Ovary (tissue), 9 donors: ENCODE results near the gene NMU. TPM values are rescaled to one million over a fixed set of nuclear protein-coding genes. Genes with fewer than 3 reads are reported as not detected.

Experiments used
- DNase-seq, 5 donors: peaks; one replicate each; pipeline ENCODE4 v3.0.0-alpha.2; 2019 to 2020
- H3K27ac ChIP-seq, 2 donors: fragments of 200-600 bp; one replicate each; pipeline versions ENCODE4 v1.5.1 to v1.8.0; 2019 to 2022
- H3K27me3 ChIP-seq: fragments of 200-600 bp; one replicate; pipeline ENCODE4 v1.8.0; 2022
- H3K36me3 ChIP-seq: fragments of 200-600 bp; sonication (generic); one replicate; pipeline ENCODE4 v1.5.1; 2019
- H3K4me1 ChIP-seq: one replicate; pipeline ENCODE4 v1.8.1; 2013; ENCODE audit warnings: mild to moderate bottlenecking, moderate library complexity; ENCODE audit not compliant: insufficient read depth
- H3K4me3 ChIP-seq: fragments of 200-600 bp; sonication (generic); one replicate; pipeline ENCODE4 v1.5.1; 2017
- H3K9me3 ChIP-seq, 2 donors: fragments of 200-600 bp in 1 of 2; sonication (generic) in 1 of 2; one replicate each; pipeline versions ENCODE4 v1.5.1 to v1.8.1; 2013 to 2019; ENCODE audit warnings: mild to moderate bottlenecking in 1 of 2, moderate library complexity in 1 of 2
- EP300 ChIP-seq: sonication (generic); formaldehyde crosslinking; IDR thresholded peaks from one replicate; pipeline ENCODE4 v1.6.1; 2017; ENCODE audit warnings: antibody characterized with exemption
- POLR2A ChIP-seq: fragments of 450-650 bp; IDR thresholded peaks from one replicate; pipeline ENCODE4 v1.6.1; 2017; ENCODE audit warnings: antibody characterized with exemption, mild to moderate bottlenecking, moderate library complexity
- WGBS, 3 donors: extraction: QIAGEN DNeasy Blood & Tissue Kit in 1 of 3; methylation state at CpG; one replicate each; pipeline versions ENCODE4 v1.1.5 to v1.1.7; 2013 to 2017; 5-methylcytosine and 5-hydroxymethylcytosine counted together
- intact Hi-C, 4 donors: fragments of 100-400 bp; cut with DNase I; formaldehyde crosslinking; loops; one replicate each; pipeline versions ENCODE4 v1.11.0 to v1.15.1; 2022 to 2023
- polyA plus RNA-seq, 2 donors: library from polyadenylated mRNA; stranded (reverse); fragments of 200-250 nt in 1 of 2; fragments of 350-450 nt in 1 of 2; fragmentation: Illumina TruSeq in 1 of 2; extraction: RNeasy Lipid Tissue Mini Kit (QIAGEN cat#74804) in 1 of 2; gene quantifications; one replicate each; pipeline ENCODE4 v1.2.3, GENCODE V29; 2013 to 2014
- total RNA-seq, 7 donors: library from RNA; depleted of rRNA in 2 of 7; stranded (reverse); fragments of >200 nt in 2 of 7; fragmentation: NEBNext Ultra II Directional in 3 of 7; extraction: Animal tissue kit (Norgen Biotek cat#: 25700) in 3 of 7; gene quantifications; one replicate each; pipeline versions ENCODE4 v1.1.0 to v1.2.4, GENCODE V29; 2016 to 2023
- TF ChIP-seq, protein P1 (sequence below), 3 donors: fragments of 450-650 bp in 2 of 3; fragments of 200-600 bp in 1 of 3; IDR thresholded peaks; one replicate each; pipeline versions ENCODE4 v1.5.1 to v1.8.0; 2016 to 2022; ENCODE audit warnings: antibody characterized with exemption in 3 of 3, mild to moderate bottlenecking in 1 of 3
- donor health status: DM: no; HTN: no; CAD: no; lungs with moderate emphysema.
- donor health status: DM: no; HTN: no; CAD: no.
- donor health status: Bipolar disorder and iron deficiency.
- donor health status: DM: yes; HTN: yes; CAD: no.
- donor health status: DM: no; HTN: no; CAD: no.
- donor health status: DM: yes; HTN: yes; CAD: no.

The NMU gene
- total and polyA plus RNA-seq, 9 donors, result 0.28 to 0.77 TPM; not detected in 7

DNA sequence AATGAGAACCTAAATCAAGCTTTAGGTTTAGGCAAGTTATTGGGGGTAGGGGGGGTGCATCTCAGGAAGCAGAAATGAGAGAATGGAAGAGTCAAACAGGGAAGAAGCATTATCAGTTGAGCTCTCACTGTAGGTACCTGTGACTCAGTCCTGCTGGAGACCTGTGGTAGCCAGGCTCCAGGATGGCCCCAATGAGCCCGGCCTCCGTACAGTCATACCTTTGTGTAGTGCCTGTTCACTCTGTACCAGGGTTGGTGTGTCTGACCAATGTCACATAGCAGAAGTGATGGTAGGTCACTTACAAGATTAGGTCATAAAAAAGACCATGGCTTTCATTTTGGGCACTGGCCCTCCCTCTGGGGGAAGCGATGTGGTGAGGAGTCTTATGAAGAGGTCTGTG lies 45.3 kb upstream of the NMU start:
- 93 to 94% (median 94%) methylated on average over 3 of the region's 3 CpGs for WGBS, 3 donors
- H3K4me3 ChIP-seq, result no peak overlapping the region
- TF ChIP-seq POLR2A (no peak), EP300 (no peak)
- TF ChIP-seq, protein P1, sequence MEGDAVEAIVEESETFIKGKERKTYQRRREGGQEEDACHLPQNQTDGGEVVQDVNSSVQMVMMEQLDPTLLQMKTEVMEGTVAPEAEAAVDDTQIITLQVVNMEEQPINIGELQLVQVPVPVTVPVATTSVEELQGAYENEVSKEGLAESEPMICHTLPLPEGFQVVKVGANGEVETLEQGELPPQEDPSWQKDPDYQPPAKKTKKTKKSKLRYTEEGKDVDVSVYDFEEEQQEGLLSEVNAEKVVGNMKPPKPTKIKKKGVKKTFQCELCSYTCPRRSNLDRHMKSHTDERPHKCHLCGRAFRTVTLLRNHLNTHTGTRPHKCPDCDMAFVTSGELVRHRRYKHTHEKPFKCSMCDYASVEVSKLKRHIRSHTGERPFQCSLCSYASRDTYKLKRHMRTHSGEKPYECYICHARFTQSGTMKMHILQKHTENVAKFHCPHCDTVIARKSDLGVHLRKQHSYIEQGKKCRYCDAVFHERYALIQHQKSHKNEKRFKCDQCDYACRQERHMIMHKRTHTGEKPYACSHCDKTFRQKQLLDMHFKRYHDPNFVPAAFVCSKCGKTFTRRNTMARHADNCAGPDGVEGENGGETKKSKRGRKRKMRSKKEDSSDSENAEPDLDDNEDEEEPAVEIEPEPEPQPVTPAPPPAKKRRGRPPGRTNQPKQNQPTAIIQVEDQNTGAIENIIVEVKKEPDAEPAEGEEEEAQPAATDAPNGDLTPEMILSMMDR (IDR thresholded peaks at IDR 0.05), result no peak

DNA sequence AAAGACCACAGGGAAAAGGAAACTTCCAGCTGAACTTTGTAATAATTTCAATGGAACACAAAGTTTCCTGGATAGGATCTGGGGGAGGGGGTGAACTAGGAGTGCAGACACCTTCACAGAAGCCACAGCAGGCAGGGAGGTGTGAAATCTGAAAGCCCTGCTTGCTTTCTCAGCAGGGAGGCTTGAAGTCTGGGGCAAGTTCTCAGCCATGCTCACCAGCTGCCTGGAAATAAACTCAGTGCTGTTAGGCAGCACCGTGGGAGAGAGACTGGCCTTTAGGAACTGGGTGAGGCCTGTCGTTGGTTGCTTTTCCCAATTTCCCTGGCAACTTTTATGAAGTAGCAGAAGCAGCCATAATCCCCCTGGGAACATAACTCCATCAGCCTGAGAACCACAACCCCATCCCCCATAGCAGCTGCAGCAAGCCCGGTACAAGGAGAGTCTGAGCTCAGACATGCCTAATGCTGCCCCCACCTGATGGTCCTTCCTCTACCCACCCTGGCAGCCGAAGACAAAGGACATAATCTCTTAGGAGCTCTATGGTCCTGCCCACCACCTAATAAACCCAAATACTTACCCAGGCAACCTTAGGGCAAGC lies 39.2 kb upstream of the NMU start:
- TF ChIP-seq, protein P1 (IDR thresholded peaks at IDR 0.05), result no peak
- TF ChIP-seq EP300 (no peak), POLR2A (no peak)
- Histone ChIP-seq H3K4me3 (no peak overlapping the region), H3K9me3 (no peaks in the 10 kb centered on the region), H3K27me3 (no peaks in the 10 kb centered on the region), H3K27ac (no peak overlapping the region), H3K36me3 (no peaks in the 10 kb centered on the region), H3K4me1 (no peaks in the 10 kb centered on the region)
- no peak for DNase-seq
- WGBS, 3 donors, result 36 to 52% (median 48%) methylated on average over 4 of the region's 4 CpGs
- intact Hi-C loops, result no loop called here

More for the DNA sequence above, 45.3 kb upstream of the NMU start:
- Histone ChIP-seq H3K9me3 (no peaks in the 10 kb centered on the region), H3K4me1 (no peaks in the 10 kb centered on the region), H3K27ac (no peak overlapping the region), H3K36me3 (no peaks in the 10 kb centered on the region), H3K27me3 (no peaks in the 10 kb centered on the region)
- intact Hi-C loops, result no loop called here
- no peak for DNase-seq

DNA sequence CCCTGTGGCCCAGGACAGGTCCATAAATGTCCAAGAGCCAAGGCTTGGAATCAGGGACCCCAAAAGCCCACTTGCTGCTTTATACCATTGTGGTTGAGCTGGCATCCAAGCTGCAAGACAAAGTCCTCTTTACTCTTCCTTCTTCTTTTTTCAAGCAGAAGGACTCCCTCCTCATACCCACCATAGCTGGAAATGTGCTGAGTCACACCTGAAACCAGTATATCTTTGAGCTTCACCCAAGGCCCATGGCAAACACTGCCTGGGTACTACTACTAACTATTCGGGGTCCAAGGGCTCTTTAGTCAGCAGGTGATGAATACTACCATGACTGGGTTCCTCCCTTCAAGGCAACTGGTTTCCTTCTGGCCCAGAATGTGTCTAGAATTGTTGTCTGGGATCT lies 37.3 kb upstream of the NMU start:
- no peak overlapping the region for H3K27ac ChIP-seq
- DNase-seq, result no peak
- no peaks in the 10 kb centered on the region for H3K4me1 ChIP-seq
- H3K4me3 ChIP-seq, result no peak overlapping the region
- no peaks in the 10 kb centered on the region for H3K36me3 ChIP-seq
- no peaks in the 10 kb centered on the region for H3K27me3 ChIP-seq
- TF ChIP-seq EP300 (no peak), POLR2A (no peak)
- TF ChIP-seq, protein P1 (IDR thresholded peaks at IDR 0.05), result no peak
- 90 to 96% (median 93%) methylated on average over 1 of the region's 1 CpG for WGBS, 3 donors
- H3K9me3 ChIP-seq, result no peaks in the 10 kb centered on the region
- intact Hi-C loops, result no loop called here

DNA sequence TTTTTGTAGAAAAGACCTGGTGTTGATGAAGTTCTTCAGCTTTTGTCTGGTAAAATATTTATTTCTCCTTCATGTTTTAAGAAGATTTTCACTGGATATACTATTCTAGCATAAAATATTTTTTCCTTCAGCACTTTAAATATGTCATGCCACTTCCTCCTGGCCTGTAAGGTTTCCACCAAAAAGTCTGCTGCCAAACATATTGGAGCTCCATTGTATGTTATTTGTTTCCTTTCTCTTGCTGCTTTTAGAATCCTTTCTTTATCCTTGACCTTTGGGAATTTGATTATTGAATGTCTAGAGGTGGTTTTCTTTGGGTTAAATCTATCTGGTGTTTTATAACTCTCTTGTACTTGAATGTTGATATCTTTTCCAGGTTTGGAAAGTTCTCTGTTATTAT lies 35.6 kb upstream of the NMU start:
- Histone ChIP-seq H3K9me3 (no peaks in the 10 kb centered on the region), H3K27me3 (no peaks in the 10 kb centered on the region), H3K4me1 (no peaks in the 10 kb centered on the region), H3K4me3 (no peak overlapping the region), H3K27ac (no peak overlapping the region), H3K36me3 (no peaks in the 10 kb centered on the region)
- intact Hi-C loops, result no loop called here
- TF ChIP-seq, protein P1 (IDR thresholded peaks at IDR 0.05), result no peak
- TF ChIP-seq POLR2A (no peak), EP300 (no peak)
- DNase-seq, result no peak
